ENCODE measurements around the gene GNAI3. TPM values are rescaled to one million over a fixed set of nuclear protein-coding genes. Genes with fewer than 3 reads are reported as not detected.
A peak's percentile ranks its signal among the peaks of the same experiment; 100 is the strongest.

The GNAI3 gene
- total RNA-seq, 4 donors from 2014 or later, result 2.3 to 20.0 (median 5.8) TPM

DNA sequence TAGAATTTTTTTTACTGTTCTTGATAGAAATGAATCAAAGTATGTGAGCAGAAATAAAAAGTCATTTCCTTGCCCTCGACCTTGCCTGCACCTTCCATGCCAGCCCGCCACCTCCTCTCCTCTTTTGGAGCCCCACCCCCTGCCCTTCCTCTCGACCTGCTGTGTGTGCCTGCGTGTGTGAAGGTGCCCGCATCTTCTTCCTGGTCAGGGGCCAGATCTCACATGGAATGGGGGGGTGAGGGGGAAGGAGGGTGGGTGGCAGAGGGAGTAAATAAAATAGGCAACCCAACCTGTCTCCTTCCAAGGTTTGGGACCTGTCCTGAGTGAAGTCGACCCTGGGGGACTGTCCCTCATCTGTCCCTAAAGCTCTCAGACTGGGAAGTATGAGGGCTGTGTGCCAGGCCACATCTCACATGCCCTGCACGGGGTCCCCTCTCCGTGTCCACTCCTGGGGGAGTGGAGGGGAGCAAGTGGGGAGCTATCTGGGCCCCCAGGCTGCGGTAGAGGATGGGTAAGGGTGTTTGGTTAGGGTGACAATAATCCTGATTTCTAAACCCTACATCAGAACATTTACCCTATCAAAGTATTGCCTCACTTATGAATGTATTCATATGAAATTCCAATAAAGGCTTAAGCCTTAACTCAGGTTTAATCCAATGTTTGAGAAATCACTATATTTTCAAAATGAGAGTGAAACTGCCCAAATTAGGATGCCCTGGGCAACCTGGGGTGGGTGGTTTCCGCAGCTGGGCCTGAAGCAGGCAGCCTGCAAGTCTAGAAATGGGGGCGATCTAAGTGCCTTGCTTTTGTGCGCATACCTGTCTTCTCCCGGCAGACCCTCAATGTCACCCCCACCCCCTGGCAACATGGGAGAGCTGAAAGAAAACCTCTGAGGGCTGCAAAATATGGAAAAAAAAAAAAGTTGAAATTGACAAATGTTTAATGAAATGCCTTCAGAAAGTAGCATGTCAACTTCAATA, 86.6 kb downstream of the GNAI3 start:
- H3K4me3 ChIP-seq, result no peak overlapping the region
- H3K36me3 ChIP-seq, result no peaks in the 10 kb centered on the region
- no peaks in the 10 kb centered on the region for H3K9me3 ChIP-seq
- no peak for DNase-seq
- H3K27me3 ChIP-seq, result no peaks in the 10 kb centered on the region
- H3K27ac ChIP-seq, result no peak overlapping the region
- TF ChIP-seq, protein P1, sequence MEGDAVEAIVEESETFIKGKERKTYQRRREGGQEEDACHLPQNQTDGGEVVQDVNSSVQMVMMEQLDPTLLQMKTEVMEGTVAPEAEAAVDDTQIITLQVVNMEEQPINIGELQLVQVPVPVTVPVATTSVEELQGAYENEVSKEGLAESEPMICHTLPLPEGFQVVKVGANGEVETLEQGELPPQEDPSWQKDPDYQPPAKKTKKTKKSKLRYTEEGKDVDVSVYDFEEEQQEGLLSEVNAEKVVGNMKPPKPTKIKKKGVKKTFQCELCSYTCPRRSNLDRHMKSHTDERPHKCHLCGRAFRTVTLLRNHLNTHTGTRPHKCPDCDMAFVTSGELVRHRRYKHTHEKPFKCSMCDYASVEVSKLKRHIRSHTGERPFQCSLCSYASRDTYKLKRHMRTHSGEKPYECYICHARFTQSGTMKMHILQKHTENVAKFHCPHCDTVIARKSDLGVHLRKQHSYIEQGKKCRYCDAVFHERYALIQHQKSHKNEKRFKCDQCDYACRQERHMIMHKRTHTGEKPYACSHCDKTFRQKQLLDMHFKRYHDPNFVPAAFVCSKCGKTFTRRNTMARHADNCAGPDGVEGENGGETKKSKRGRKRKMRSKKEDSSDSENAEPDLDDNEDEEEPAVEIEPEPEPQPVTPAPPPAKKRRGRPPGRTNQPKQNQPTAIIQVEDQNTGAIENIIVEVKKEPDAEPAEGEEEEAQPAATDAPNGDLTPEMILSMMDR (IDR thresholded peaks at IDR 0.05), result no peak
- TF ChIP-seq POLR2A (IDR thresholded peaks at IDR 0.05), result no peak
- intact Hi-C loops (cut with DNase I; ENCODE audit: low total_unique reads), result loop anchor here (10.0 kb wide), 1 partner anchor 90 kb away; the partner anchor contains the start of gene GNAI3
- H3K4me1 ChIP-seq, result peaks cover 4 to 6% of the 10 kb centered on the region in 2 donors

DNA sequence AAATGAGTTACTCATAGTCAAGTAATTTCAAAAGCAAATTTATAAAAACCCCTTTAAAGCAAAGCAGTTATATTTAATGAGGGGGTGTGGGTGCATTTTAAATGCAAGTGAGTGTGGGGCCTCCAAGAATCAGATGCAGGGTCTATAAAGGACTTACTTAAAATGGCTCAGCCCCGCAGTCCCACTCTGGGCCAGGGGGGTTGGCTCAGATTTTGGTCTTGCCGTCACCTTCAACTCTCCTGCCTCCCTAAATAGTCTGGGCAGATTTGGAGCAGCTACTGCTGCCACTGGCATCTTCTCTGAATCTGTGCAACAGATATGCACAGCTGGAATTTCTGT, 87.4 kb downstream of the GNAI3 start:
- DNase-seq, result no peak
- Histone ChIP-seq H3K4me1 (peaks cover 4 to 6% of the 10 kb centered on the region in 2 donors), H3K4me3 (no peak overlapping the region), H3K9me3 (no peaks in the 10 kb centered on the region), H3K36me3 (no peaks in the 10 kb centered on the region), H3K27me3 (no peaks in the 10 kb centered on the region), H3K27ac (no peak overlapping the region)
- TF ChIP-seq, protein P1 (IDR thresholded peaks at IDR 0.05), result no peak
- TF ChIP-seq POLR2A (IDR thresholded peaks at IDR 0.05), result no peak
- intact Hi-C loops (cut with DNase I; ENCODE audit: low total_unique reads), result loop anchor here (10.0 kb wide), 1 partner anchor 91 kb away; the partner anchor contains the start of gene GNAI3

DNA sequence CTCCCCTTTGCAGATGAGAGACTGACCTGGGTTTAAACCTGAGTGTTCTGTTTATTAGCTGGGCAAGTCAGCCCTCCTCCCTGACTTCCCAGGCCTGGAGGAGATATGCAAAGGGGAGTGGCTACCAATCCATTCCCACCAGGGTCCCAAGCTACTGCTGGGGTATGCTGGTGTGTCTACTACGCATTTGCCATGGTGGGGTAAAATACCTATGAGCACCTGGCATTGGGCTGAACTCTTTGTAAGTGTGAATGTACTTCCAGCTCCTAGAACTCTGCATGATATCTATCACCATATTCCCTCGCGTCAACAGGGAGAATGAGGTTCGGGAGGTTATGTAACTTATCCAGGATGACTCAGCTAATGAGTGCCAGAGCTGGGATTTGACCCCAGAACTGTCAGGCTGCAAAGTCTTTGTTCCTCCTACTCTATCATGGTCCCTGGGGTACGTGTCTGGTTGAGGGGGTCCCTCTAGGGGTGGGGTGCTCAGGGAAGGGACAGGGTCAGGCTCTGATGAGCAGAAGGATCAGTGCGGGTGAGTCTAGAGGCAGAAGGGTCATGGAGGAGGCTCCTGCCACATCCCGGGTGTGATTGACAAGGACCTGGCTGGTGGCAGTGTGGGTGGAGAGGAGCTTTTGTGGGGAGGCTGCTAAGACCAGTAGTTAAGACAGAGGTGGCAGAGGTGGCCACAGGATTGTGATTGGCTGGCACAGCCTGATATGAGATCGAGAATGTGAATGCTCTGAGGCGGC, 88.0 kb downstream of the GNAI3 start:
- H3K27ac ChIP-seq, result peak overlapping the region in 1 of 2 donors; percentile 44
- peaks cover 4 to 6% of the 10 kb centered on the region in 2 donors for H3K4me1 ChIP-seq
- DNase-seq, result no peak

DNA sequence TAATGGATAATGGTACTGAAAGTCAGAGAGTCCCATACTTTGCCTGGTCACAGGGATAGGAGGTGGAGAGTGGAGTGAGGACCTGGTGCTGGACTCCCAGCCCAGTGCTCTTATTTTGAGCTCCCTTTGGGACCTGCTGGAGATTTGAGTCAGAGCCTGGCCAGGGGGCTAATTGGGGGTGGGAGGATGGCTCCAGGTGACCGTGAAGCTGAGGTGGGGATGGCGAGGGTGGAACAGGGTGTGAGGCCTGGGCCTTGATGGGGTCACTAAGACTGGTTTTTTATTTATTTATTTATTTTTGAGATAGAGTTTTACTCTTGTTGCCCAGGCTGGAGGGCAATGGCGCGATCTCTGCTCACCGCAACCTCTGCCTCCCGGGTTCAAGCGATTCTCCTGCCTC, 89.0 kb downstream of the GNAI3 start:
- Histone ChIP-seq H3K4me1 (peaks cover 4 to 6% of the 10 kb centered on the region in 2 donors), H3K4me3 (no peak overlapping the region), H3K27me3 (no peaks in the 10 kb centered on the region), H3K36me3 (no peaks in the 10 kb centered on the region), H3K9me3 (no peaks in the 10 kb centered on the region), H3K27ac (no peak overlapping the region)
- TF ChIP-seq, protein P1 (IDR thresholded peaks at IDR 0.05), result no peak
- no peak for TF ChIP-seq POLR2A (IDR thresholded peaks at IDR 0.05)
- DNase-seq, result no peak
- intact Hi-C loops (cut with DNase I; ENCODE audit: low total_unique reads), result loop anchor here (10.0 kb wide), 1 partner anchor 93 kb away; the partner anchor contains the start of gene GNAI3

More for the DNA sequence above, 88.0 kb downstream of the GNAI3 start:
- Histone ChIP-seq H3K27me3 (no peaks in the 10 kb centered on the region), H3K36me3 (no peaks in the 10 kb centered on the region), H3K4me3 (no peak overlapping the region), H3K9me3 (no peaks in the 10 kb centered on the region)
- TF ChIP-seq POLR2A (IDR thresholded peaks at IDR 0.05), result no peak
- TF ChIP-seq, protein P1 (IDR thresholded peaks at IDR 0.05), result no peak
- intact Hi-C loops (cut with DNase I; ENCODE audit: low total_unique reads), result loop anchor here (10.0 kb wide), 1 partner anchor 92 kb away; the partner anchor contains the start of gene GNAI3
